ENCODE data around the gene KLK8.

The KLK8 gene

GRCh38 chr19:51025809-51026553 is 24.6 kb upstream of the KLK8 start:
- TF ChIP-seq CTCF (IDR thresholded peaks at IDR 0.05; ENCODE audit: insufficient read depth, low read depth, low read length, missing control alignments), result no peak
- no peak for DNase-seq (ENCODE audit: low read depth)
- no peak overlapping the region for H3K4me3 ChIP-seq (ENCODE audit: low read depth, low read length)

GRCh38 chr19:51025401-51025800 is 24.0 kb upstream of the KLK8 start:
- no peak for TF ChIP-seq CTCF (IDR thresholded peaks at IDR 0.05; ENCODE audit: insufficient read depth, low read depth, low read length, missing control alignments)
- DNase-seq (ENCODE audit: low read depth), result no peak
- H3K4me3 ChIP-seq (ENCODE audit: low read depth, low read length), result no peak overlapping the region

GRCh38 chr19:51024924-51025323 is 23.5 kb upstream of the KLK8 start:
- no peak for DNase-seq (ENCODE audit: low read depth)
- H3K4me3 ChIP-seq (ENCODE audit: low read depth, low read length), result no peak overlapping the region
- no peak for TF ChIP-seq CTCF (IDR thresholded peaks at IDR 0.05; ENCODE audit: insufficient read depth, low read depth, low read length, missing control alignments)

GRCh38 chr19:51023946-51024345 is 22.5 kb upstream of the KLK8 start:
- DNase-seq (ENCODE audit: low read depth), result no peak
- H3K4me3 ChIP-seq (ENCODE audit: low read depth, low read length), result no peak overlapping the region
- no peak for TF ChIP-seq CTCF (IDR thresholded peaks at IDR 0.05; ENCODE audit: insufficient read depth, low read depth, low read length, missing control alignments)

GRCh38 chr19:51022526-51022925 is 21.1 kb upstream of the KLK8 start:
- DNase-seq (ENCODE audit: low read depth), result no peak
- TF ChIP-seq CTCF (IDR thresholded peaks at IDR 0.05; ENCODE audit: insufficient read depth, low read depth, low read length, missing control alignments), result no peak
- no peak overlapping the region for H3K4me3 ChIP-seq (ENCODE audit: low read depth, low read length)

- H3K4me3 ChIP-seq (ENCODE audit: low read depth, low read length), result no peak overlapping the region
- TF ChIP-seq CTCF (IDR thresholded peaks at IDR 0.05; ENCODE audit: insufficient read depth, low read depth, low read length, missing control alignments), result peak; percentile 39
- DNase-seq (ENCODE audit: low read depth), result peak; percentile 22
Observed at GRCh38 chr19:51020988-51021651, 19.7 kb upstream of the KLK8 start.
